GM18909 (cell line): ENCODE data around the gene NFE2L1.
A peak's percentile ranks its signal among the peaks of the same experiment; 100 is the strongest.

Source experiments
- ATAC-seq: cut with Tn5 transposase; IDR thresholded peaks from one replicate; pipeline ENCODE4 v1.9.1; 2021; ENCODE audit warnings: mild to moderate bottlenecking; ENCODE audit not compliant: unreplicated experiment, poor library complexity

NFE2L1 gene

DNA sequence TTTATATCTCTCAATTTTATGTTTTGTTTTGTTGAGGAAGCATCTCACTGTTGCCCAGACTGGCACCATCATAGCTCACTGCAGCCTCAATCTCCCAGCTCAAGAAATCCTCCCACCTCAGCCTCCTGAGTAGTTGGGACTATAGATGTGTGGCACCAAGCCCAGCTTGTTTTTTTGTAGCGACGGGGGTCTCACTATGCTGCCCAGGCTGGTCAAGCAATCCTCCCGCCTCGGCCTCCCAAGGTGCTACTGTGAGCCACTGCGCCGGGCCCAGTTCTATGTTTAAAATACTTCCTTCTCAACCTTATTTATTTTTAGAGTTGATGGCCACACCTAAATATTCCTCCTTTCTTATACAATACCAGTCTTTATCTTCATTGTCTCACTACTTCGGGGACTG, 1.9 kb upstream of the NFE2L1 start:
- ATAC-seq = no peak

- no peak for ATAC-seq
Observed at GRCh38 chr17:48047113-48047740, 932 bp upstream of the NFE2L1 start.

DNA sequence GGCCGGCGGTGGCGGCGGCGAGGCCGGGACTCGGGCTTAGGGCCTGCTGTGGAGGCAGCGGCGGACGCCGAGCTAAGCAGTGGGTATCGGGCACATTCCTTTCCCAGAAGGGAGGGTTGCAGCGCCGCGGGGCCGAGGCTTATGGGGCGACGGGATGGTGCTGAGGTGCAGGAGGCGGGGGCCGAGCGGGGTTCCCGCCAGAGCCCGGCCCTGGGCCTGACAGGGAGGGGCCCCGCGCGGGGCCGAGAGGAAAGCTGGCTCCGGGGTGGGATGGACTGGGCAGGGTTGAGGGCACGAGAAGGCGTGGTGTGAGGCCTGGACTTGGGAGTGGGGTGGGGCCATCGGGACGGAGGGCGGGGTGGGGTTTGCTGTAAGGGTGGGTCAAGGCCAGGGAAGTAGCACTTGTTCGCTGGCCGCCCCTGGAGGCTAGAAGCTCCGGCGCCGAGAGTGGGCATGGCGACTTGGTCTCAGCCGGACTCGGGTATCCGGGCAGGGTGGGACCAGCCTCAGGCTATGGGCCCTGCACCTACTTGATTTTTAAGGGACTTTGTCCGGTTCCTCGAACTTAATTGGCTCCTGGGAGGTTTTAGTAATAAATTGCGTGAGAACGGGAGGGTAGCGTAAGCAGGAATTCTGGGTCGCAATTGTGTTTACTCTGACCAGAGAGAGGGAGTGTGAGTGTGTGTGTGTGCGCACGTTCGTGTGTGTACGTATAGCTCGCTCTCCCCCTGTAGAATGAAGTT, 396 bp downstream of the NFE2L1 start:
- ATAC-seq = peak; percentile 48

GRCh38 chr17:48051283-48051682, 3.1 kb downstream of the NFE2L1 start:
- ATAC-seq = no peak

- no peak for ATAC-seq
Observed at GRCh38 chr17:48051706-48052486, 3.7 kb downstream of the NFE2L1 start.

DNA sequence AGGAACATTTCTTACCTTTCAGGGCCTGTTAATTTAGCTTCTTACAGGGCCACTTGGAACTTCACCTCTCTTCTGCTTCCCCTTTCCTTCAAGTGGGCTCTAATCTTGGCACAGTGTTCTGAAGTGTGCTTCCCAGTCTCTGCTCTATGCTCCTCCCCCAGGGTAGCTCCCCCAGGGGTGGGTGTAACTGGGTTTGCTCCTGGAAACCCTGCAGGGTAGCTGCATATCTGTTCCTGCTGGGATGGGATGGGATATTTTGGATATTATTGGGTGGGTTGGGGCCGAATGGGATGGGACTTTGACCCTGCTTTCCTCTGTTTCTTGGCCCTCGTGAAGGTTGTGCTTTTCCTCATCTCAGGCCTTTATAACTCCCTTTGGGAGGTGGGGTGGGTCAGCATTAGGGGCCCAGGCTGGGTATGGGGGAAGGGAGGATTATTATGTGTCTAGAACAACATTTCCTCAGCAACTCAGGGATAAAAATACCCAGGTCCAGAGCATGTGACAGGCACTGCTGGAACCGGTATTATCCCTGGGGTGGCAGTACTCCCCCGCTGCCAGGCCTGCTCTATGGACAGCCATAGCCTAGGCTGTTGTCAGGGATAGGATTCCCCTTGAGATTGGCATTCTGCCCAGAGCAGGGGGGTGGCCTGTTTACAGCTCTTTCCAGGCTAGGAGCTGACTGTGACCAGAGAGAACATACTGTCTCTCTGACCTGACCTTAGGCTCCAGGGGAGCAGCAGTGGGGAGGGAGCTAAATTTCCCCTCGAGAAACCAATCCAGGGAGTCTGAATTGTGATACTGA, 5.0 kb downstream of the NFE2L1 start:
- no peak for ATAC-seq

DNA sequence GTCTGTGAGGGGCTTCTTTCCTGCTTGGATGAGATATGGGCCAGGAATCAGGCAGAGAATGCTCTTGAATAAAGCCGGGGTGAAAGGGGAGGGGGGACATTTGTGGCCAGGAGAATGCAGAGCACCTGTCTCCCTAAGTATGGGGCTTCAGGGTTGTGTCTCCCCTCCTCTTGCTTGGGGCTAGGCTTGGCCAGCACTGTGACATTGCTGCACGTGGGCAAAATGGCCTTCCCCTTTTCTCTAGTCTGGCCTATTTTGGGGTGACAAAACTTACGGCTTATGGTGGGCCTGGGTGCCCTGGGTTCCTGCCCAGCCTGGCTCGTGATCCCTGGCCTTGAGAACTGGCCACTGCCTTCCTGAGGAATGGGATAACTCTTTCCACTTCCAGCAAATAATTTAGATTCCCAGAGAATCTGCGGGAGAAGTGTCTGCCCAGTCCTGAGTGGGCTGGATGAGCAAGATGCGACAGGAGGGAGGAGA, 5.6 kb downstream of the NFE2L1 start:
- ATAC-seq = no peak

- no peak for ATAC-seq
Observed at GRCh38 chr17:48054238-48055185, 6.4 kb downstream of the NFE2L1 start.

GRCh38 chr17:48055531-48056245, 7.5 kb downstream of the NFE2L1 start:
- ATAC-seq = no peak

DNA sequence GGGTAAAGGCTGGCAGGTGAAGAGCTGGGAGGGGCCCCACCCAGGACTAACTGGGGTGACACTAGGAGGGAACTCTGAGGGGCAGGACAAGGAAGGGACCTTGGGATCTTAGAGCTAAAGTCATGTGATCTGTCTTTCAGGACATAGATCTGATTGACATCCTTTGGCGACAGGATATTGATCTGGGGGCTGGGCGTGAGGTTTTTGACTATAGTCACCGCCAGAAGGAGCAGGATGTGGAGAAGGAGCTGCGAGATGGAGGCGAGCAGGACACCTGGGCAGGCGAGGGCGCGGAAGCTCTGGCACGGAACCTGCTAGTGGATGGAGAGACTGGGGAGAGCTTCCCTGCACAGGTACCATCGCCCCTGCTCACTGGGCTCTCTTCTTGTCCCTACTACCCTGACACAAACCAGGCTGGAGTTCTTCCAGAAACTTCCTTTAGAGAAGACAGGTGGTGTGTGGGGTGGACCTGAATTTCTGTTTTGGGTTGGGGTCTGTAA, 8.1 kb downstream of the NFE2L1 start:
- no peak for ATAC-seq

DNA sequence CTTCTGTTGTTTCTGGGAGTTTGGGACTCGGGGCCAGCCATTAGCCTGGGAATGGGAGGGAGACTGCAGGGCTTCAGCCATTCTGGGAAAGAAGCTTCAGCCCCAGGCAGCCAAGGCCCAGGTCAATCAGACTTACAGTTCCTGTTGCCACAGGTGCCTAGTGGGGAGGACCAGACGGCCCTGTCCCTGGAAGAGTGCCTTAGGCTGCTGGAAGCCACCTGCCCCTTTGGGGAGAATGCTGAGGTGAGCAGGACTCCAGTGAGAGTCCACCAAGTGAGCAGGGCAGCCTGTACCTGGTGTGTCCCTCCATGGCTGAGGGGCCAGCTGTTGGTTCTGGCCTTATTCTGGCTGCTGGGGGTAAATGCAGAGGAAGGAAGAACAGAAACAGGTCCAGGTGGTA, 8.7 kb downstream of the NFE2L1 start:
- ATAC-seq = no peak

DNA sequence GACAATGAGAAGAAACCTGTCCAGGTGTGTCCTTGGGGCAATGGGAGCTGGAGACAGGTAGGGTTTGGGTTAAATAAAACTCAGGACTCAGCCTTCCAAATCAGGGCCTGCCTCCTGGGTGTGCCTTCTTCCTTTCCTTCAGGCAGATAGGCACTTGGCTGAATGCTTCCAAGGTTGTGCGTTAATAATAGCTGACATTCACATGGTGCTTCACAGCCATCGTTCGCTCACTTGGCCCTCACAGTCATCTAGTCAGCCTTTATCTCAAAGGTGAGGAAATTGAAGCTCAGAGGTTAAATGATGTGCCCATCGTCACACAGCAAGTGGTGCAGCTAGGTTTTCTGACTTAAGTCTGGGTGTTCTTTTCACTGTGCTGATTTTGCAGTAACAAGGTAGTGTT, 9.5 kb downstream of the NFE2L1 start:
- ATAC-seq = no peak

DNA sequence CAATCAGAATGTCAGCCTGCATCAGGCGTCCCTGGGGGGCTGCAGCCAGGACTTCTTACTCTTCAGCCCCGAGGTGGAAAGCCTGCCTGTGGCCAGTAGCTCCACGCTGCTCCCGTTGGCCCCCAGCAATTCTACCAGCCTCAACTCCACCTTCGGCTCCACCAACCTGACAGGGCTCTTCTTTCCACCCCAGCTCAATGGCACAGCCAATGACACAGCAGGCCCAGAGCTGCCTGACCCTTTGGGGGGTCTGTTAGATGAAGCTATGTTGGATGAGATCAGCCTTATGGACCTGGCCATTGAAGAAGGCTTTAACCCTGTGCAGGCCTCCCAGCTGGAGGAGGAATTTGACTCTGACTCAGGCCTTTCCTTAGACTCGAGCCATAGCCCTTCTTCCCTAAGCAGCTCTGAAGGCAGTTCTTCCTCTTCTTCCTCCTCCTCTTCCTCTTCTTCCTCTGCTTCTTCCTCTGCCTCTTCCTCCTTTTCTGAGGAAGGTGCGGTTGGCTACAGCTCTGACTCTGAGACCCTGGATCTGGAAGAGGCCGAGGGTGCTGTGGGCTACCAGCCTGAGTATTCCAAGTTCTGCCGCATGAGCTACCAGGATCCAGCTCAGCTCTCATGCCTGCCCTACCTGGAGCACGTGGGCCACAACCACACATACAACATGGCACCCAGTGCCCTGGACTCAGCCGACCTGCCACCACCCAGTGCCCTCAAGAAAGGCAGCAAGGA, 10.4 kb downstream of the NFE2L1 start:
- ATAC-seq = no peak

DNA sequence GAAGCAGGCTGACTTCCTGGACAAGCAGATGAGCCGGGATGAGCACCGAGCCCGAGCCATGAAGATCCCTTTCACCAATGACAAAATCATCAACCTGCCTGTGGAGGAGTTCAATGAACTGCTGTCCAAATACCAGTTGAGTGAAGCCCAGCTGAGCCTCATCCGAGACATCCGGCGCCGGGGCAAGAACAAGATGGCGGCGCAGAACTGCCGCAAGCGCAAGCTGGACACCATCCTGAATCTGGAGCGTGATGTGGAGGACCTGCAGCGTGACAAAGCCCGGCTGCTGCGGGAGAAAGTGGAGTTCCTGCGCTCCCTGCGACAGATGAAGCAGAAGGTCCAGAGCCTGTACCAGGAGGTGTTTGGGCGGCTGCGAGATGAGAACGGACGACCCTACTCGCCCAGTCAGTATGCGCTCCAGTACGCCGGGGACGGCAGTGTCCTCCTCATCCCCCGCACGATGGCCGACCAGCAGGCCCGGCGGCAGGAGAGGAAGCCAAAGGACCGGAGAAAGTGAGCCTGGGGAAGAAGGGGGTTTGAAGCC, 11.0 kb downstream of the NFE2L1 start:
- no peak for ATAC-seq

- ATAC-seq = no peak
Observed at GRCh38 chr17:48060249-48060648, 12.1 kb downstream of the NFE2L1 start.

- no peak for ATAC-seq
Observed at GRCh38 chr17:48062273-48062672, 14.1 kb downstream of the NFE2L1 start.

DNA sequence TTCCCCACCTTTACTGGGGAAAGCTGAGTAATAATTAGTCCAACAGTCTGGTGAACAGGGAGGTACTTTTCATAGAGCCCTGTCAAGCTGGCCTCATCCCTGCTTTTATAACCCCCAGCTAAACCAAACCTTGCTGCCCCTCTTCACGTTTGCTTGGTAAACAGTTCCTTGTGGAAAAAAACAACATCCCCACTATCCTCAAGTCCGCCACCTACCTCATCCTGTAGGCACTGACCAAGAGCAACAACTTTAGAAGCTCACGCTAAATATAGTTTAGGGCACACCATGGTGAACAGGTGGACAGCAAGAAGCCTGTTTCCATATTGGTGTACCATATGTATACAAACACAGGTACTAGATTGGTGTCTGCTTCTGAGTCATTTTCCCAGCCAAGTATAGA, 16.5 kb downstream of the NFE2L1 start:
- no peak for ATAC-seq

GRCh38 chr17:48066192-48066591, 18.0 kb downstream of the NFE2L1 start:
- ATAC-seq = no peak
